ENCODE data around the gene ADARB2.

ADARB2 gene

DNA sequence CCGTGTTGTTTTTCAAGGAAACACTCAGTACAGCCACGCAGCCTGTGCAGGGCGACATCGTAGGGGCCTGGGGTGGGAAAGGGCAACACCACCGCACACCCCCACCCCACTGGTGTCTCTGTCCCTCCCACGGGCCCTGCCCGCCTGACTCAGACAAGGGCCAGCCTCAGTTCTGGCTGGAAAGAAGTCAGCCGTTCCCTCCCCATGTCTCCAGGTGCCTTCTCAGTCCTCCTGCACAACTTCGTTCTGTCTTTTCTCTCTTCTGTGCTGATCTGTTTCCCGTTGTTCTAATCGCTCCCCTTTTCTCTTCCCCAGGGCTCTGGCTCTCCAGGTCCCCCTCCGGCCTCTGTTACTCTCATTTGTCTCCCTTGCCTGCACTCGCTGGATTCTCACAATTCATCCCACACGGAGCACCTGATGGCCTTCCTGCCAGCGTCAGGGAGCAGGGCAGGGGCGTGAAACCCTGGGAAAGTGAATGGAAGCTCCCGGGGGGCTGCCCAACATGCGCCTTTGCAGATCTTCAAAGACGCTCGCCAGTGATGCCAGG is 583.4 kb downstream of the ADARB2 start:
- DNase-seq (ENCODE audit: low read depth), result no peak

GRCh38 chr10:1153251-1153763 is 584.0 kb downstream of the ADARB2 start:
- no peak for DNase-seq (ENCODE audit: low read depth)

DNA sequence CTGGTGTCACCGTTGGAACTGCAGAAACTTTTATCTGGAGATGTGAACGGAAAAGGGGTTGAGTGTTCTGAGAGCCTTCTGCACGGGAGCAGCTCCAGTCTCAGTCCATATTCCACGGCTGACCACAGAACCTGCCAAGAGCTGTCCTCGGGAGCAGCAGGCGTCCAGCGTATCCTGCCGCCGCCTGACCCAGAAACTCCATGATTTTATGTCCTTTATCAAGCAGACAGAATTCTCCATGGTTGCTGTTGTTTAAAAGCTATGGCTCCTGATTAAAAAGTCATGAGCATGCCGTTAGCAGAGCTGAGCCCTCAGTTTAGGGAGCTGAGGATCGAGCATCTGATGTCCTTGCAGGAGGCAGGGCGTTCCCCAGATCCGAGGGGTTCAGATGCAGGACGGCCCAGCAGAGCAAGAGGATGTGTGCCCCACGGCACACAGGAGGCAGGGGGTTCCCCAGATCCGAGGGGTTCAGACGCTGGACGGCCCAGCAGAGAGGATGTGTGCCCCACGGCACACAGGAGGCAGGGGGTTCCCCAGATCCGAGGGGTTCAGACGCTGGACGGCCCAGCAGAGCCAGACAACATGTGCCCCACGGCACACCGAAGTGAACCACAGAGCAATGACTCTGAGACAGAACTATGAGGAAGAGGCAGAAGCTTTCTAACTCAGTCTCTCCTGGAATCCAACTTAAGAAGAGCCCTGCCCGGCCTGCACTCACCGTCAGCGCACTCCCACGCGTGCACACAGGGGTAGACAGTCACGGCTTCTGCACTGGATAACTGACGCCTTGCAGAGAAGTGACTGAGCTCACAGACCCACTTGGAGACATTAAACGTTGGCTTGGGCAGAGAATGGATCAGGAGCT is 584.7 kb downstream of the ADARB2 start:
- DNase-seq (ENCODE audit: low read depth), result no peak

GRCh38 chr10:1151076-1152033 is 586.0 kb downstream of the ADARB2 start:
- no peak for DNase-seq (ENCODE audit: low read depth)

- no peak for DNase-seq (ENCODE audit: low read depth)
Measured at GRCh38 chr10:1150638-1150955, 586.7 kb downstream of the ADARB2 start.

DNA sequence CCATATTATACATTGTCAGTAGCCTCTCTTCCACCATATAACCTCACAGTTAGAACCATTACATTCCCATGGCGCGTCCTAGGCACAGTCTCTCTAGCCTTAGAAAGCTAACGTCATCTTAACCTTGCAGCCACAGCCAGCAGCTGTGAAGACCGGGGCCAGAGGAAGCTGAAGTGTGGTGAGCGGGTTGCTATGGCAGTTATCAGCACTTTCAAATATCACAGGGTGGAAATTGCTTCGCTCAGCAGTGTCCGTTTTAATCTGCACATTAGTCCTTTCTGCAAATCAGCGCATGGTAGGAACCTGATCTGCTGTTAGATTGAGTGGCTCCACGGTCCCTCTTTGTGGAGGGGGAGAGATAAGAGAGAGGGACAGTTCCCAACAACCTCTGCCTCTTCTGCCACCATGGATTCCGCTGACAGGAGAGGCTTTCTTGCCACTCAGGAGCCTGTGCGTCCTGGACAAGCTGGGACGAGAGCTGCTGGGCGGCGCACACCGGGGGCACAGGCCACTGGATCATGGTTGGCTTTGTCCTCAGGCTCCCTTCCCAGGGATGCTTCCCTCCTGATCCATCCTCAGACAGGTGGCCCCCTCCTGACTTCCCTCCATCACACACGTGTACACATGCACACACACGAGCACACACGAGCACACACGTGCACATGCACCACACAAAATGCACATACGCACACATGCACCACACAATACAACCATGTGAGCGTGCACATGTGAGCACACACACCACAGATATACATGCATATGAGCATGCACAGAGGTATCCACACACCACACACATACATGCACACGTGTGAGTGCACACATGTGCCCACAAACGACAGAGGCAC is 587.3 kb downstream of the ADARB2 start:
- DNase-seq (ENCODE audit: low read depth), result no peak

DNA sequence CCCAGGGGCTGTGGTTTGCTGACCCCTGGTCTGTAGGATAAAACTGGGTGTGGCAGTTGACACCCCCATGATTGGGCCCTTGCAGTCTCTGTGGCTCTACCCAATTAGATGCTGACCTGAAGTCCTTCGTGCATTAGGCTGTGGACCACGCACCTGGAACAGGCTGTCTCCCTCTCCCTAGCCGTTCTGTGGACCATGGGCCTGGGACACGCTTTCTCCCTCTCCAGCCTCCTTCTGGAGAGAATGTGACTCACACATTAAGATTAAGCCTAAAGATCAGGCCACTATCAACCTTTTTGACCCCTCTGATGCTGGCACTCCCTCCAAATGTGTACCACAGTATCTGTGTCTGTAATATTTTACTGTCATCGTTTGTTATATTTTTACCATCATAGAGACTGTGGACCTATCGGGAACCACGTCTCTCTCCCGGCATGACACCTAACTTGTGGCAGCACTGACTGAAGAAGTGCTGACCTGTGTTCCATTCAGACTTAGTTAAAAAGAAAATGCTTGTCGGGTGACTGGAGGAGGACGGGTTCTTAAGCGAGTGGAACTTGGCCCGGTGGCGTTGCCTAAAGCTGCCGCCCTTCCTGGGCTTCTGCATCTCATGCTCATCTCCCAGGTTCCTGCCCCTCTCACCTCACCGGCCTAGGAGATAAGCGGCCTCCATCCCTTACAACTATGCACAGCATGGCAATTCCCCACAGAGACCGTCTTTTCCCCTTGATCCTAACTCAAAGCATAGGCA is 588.3 kb downstream of the ADARB2 start:
- DNase-seq (ENCODE audit: low read depth), result no peak

- DNase-seq (ENCODE audit: low read depth), result no peak
Measured at GRCh38 chr10:1147810-1148209, 589.5 kb downstream of the ADARB2 start.

DNA sequence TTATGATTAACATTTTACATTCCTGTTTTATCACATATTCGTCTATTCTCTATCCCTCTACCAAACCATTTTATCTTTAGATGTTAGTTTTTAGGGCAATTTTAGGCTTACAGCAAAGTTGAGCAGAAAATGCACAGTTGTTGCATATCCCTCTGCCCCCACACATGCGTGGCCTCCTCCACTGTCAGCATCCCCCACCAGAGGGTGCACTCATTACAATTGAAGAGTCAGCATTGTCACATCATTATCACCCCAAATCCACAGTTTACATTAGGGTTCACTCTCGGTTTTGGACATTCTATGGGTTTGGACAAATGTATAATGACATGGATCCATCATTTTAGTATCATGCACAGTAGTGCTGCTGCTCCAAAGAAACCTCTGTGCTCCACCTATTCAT is 594.7 kb downstream of the ADARB2 start:
- DNase-seq (ENCODE audit: low read depth), result no peak

GRCh38 chr10:1141701-1142100 is 595.6 kb downstream of the ADARB2 start:
- no peak for DNase-seq (ENCODE audit: low read depth)

DNA sequence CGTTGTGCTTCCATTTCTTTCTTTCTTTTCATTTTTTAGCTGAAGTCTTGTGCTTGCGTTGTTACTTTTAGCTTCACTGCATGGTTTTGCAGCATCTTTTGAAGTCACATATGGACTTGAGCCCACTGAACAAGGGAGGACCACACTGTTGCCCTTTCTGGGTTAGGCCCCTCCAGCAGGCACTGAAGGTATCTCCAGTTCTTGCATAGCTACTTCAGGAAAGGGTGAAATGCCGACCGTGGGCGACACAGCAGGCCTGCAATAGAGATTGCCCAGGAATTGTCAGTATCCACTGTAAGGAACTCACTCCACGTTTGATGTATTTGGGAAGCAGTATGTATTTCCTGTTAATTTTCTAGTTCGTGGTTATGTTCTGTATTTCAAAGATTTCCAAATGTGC is 596.1 kb downstream of the ADARB2 start:
- DNase-seq (ENCODE audit: low read depth), result no peak

- no peak for DNase-seq (ENCODE audit: low read depth)
Measured at GRCh38 chr10:1138529-1138928, 598.8 kb downstream of the ADARB2 start.

GRCh38 chr10:1137499-1138163 is 599.7 kb downstream of the ADARB2 start:
- no peak for DNase-seq (ENCODE audit: low read depth)

- no peak for DNase-seq (ENCODE audit: low read depth)
Measured at GRCh38 chr10:1136268-1136667, 601.1 kb downstream of the ADARB2 start.

DNA sequence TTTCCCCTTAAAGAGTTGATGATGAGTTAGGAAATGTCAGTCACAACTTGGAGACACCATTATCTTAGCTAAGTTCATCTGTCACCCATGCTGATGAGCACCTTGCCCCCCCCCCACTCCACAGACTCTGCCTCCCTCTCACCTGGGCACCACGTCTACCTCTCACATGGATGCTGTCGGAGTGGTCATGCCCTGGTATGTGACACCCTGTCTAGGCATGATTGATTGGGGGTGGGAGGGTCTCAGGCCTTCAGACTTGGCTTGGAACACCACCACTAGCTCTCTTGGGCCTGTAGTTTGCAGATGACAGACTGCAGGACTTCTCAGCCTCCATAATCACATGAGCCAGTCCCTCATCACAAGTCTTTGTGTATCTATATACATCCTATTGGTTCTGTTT is 603.2 kb downstream of the ADARB2 start:
- no peak for DNase-seq (ENCODE audit: low read depth)

DNA sequence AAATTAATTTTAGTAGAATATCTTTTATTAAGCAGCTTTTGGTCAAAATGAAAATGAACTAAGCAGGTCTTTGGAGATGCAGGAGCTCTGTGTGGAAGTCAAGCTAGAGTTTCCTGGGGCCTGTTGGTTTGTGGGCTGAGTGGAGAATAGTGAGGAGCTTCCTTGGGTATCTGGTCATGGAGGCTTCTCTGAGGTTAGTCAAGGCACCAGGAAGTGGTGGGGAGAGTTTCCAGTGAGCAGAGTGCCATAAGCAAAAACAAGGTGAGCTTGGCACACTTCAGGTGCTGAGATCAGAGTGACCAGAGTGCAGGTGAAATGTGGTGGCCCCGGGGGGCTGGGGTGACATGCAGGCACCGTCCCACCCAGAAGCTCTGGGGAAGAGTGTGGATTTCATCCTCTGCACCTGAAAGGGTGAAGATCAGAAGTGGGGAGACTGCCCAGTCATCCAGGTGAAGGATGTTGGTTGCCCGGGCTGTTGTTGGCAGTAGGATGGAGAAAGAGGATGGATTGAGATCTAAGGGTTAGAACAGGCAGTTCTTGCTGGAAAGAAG is 603.8 kb downstream of the ADARB2 start:
- no peak for DNase-seq (ENCODE audit: low read depth)

GRCh38 chr10:1132584-1132983 is 604.7 kb downstream of the ADARB2 start:
- DNase-seq (ENCODE audit: low read depth), result no peak

GRCh38 chr10:1130995-1131790 is 606.1 kb downstream of the ADARB2 start:
- DNase-seq (ENCODE audit: low read depth), result no peak

DNA sequence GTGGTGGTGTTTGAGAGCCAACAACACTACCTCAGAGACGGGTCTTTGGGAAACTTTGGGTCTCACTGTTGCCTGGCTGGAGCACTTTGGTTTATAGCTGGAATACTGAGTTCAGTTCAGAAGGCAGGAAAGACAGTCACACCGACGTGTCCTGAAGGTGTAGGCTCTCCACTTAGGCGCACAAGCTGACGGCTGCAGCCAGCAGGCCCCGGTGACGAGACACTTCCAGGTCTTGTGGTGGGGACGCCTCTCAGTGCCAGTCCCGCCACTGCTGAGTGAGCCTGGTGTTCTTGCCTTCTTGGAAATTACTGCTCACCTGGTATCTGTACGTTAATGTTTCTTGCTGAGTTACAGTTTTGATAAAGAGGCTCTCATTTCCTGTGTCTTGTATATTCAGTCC is 607.1 kb downstream of the ADARB2 start:
- DNase-seq (ENCODE audit: low read depth), result no peak

All from fibroblast of gingiva (primary cell).